Mammary epithelial cell (primary cell): ENCODE results near the gene CACNG4.

Experiments used
- EZH2 ChIP-seq: IDR thresholded peaks from 2 replicates; pipeline ENCODE4 v1.6.1; 2012; ENCODE audit warnings: low read length, inconsistent platforms, borderline replicate concordance
- TF ChIP-seq, protein P1 (sequence below), 2 donors: IDR thresholded peaks in 1 of 2; conservative IDR thresholded peaks in 1 of 2; 2 replicates each; pipeline ENCODE4 v1.5.1; 2011 to 2012; ENCODE audit warnings: inconsistent platforms in 2 of 2, low read length in 2 of 2, mild to moderate bottlenecking in 2 of 2, control low read depth in 1 of 2, low read depth in 1 of 2; ENCODE audit not compliant: insufficient read depth in 1 of 2; ENCODE audit errors: extremely low read depth in 1 of 2

GRCh38 chr17:66944351-66945146 lies 20.0 kb upstream of the CACNG4 start:
- TF ChIP-seq, protein P1, sequence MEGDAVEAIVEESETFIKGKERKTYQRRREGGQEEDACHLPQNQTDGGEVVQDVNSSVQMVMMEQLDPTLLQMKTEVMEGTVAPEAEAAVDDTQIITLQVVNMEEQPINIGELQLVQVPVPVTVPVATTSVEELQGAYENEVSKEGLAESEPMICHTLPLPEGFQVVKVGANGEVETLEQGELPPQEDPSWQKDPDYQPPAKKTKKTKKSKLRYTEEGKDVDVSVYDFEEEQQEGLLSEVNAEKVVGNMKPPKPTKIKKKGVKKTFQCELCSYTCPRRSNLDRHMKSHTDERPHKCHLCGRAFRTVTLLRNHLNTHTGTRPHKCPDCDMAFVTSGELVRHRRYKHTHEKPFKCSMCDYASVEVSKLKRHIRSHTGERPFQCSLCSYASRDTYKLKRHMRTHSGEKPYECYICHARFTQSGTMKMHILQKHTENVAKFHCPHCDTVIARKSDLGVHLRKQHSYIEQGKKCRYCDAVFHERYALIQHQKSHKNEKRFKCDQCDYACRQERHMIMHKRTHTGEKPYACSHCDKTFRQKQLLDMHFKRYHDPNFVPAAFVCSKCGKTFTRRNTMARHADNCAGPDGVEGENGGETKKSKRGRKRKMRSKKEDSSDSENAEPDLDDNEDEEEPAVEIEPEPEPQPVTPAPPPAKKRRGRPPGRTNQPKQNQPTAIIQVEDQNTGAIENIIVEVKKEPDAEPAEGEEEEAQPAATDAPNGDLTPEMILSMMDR (conservative IDR thresholded peaks at IDR 0.05 in 1 of 2, IDR thresholded peaks at IDR 0.05 in 1 of 2; ENCODE audit: extremely low read depth in 1 of 2, insufficient read depth in 1 of 2, low read depth in 1 of 2, low read length in 2 of 2): no peak
- TF ChIP-seq EZH2: no peak
